HG03439 (cell line): ENCODE measurements around the gene OASL.

Source experiments
- ATAC-seq: cut with Tn5 transposase; IDR thresholded peaks from one replicate; pipeline ENCODE4 v1.9.1; 2021; ENCODE audit warnings: mild to moderate bottlenecking, moderate library complexity; ENCODE audit not compliant: unreplicated experiment

The OASL gene

DNA sequence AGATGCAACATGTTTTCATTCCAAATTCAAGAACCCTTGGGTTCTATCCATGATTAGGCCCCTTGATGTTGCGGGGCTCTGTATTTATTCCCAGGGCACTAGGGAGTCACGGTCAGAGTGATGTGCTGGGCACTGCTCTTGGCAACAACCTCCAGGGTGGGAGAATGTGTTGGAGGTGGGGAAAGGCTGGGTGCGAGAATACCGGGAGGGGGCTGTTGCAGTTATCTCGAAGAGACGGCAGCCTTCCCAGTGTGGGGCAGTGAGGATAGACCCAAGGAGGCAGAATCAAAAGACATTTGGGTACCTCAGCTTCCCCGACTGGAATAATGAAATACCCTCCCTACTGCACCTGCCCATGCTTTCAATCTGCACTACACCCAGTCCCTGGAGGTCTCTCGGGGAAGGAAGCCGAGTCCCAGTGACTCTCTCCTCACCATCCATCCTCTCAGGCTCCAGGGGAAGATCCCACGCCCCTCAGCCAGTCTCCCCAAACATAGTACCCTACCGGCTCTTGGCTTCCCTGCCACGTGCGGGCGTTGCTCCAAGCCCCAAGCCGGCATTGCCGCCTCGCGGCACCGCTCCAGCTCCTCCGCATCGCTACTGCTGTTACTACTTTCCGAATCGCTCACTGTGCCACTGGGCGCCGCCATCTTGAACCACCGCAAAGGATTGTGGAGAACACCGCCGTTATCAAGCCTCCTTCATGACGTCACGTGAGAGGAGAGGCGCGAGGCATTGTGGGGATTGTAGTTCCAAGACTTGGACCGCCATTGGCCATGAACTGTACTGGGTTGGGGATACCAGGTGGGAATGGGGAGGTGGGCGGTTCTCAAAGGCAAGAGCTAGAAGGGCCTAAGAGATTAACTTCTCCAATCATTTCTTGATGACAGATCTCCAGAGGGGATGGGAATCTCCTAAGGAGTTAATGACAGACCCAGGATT is 22.9 kb downstream of the OASL start, which contains the start of gene C12orf43:
C12orf43 (minus strand) TSS at position 663 of the 942 bp plus-strand sequence; CDS start at position 650, 13 bp downstream.
- peak; percentile 97 for ATAC-seq

DNA sequence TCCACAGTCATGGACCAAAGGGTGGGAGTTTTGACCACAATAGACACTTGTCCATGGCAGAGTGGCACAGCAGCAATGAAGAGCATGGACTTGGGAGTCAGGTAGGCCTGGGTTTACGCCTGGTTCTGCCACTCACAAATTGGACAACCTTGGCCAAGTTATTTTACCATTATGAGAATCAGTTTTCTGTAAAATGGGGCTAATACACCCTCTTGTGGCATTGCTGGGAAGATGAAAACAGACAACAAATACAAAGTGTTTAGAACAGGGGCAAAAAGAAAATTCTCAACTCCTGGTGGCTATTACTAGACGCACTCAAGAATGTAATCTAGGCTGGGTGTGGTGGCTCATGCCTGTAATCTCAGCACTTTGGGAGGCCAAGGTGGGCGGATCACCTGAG is 25.3 kb downstream of the OASL start:
- no peak for ATAC-seq

DNA sequence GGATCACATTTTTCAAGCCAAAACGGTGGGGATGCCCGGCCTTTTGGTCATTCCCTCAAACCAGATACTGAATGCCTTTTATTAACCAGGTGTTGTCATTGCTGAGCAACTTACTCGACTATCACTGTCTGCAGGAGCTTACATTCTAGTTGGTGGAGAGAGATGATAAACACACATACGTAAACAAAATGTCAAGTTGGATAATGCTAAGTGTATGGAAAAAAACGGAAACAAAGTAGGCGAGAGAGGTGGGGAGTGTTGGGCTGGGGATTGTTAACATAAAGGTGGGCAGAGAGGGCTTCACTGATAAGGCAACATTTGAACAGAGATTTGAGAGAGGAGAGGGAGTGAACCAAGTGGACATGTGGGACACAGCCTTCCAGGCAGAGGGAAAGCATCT is 27.2 kb downstream of the OASL start:
- no peak for ATAC-seq

DNA sequence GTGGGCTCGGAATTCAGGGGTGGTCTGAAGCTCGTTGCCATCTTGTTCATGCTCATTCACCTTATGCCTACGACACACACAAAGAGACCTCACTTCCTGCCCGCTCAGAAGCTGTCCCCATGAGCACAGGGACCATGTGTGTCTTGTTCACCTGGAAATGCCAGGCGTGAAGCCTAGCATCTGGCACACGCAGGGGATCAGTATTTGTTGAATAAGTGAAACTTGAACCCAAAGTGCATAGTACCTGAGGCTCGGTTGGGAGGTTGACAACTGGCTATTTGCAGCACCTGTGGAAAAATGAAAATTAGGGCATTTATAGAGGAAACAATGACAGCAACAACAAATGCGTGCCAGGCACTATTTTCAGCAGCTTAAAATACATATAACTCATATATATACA is 28.2 kb downstream of the OASL start:
- no peak for ATAC-seq

DNA sequence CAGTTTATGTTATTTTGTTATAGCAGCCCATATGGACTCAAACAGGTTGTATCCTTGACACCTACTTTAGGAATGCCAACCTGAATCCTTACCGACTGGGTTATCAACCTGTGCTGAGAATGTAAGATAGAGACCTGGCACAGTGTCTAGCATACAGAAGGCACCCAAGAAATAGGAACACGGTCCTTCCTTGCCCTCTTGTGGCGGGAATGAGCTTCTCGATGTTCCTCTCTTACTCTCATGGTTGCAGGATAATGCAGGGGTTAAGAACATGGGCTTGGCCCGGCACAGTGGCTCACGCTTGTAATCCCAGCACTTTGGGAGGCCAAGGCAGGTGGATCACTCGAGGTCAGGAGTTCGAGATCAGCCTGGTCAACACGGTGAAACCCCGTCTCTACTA is 29.3 kb downstream of the OASL start:
- ATAC-seq: no peak

DNA sequence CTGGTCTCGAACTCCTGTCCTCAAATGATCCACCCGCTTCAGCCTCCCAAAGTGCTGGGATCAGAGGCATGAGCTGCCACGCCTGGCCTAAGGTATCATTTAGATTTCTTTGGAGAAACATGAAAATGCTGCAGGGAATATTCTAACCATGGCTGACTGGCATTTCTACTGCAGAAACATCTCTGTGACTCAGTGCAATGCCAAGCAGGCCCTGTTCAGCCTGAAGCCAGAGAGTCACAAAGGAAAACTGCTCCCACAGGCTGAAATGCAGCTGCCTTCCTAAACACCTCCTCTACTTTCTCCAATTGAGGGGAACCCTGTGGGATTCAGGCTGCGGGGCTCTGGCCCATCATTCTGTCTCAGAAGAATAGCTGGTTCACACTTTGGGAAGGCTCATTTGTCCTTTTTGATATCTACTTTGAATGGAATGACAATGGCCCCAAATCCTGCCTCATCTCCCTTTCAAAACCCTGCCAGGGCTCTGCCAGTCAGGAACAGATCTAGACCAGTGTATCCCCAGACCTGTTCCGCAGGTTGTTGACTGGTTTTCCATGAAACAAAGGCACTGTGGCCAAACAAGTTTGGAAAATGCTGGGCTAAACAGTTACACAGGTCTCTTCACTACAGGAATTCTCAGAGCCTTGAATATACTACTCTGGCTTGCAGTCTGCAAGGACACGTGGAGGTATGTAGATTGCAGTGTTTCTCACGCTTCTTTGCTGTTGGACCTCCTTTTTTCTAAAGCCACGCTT is 30.5 kb downstream of the OASL start:
- no peak for ATAC-seq

DNA sequence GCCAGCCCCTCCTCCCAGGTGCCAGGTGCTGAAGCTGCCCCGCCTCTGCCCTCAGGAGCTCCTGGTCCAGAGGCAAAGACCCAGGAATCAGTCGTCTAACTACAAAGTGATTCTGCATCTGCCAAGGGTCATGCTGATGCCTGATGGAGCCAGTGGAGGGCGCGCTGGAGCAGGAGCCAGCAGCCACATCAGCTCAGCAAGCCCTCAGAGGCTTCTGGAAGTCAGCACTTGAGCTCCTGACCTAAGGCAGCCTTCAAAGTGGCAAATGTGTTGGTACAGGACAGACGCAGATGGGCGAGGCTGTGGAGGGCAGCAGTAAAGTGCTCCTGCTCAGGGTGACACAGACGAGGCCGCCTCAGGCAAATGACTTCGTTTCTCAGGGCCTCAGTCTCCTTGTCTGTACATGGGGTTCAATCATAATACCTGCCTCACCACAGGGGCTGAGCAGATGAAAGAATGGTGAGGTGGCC is 33.7 kb downstream of the OASL start:
- no peak for ATAC-seq

DNA sequence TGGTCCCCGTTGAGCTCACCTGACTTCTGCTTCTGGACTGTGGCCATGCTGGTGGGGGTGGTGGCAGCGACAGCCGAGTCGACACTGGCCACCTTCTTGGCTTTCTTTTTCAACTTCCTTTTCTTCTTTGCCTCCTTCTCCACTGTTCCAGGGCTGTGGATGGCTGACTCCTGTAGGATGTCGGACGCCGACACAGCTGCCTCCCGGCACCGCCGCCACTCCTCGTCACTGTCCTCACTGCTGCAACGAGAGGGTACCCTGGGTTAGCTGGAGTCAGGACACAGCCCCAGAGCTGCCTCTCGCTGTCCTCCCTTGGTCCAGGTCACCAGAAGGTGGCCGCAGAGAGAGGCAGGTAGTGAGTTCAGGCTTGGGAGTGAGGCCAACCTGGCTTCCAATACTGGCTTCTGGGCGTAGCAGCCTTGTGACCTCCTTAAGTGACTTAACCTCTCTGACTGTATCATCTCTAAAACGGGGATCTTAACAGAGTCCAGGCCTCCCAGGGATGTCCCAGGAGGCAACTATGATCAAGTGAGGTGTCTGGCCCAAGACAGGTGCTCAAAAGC is 34.7 kb downstream of the OASL start:
- ATAC-seq: no peak

DNA sequence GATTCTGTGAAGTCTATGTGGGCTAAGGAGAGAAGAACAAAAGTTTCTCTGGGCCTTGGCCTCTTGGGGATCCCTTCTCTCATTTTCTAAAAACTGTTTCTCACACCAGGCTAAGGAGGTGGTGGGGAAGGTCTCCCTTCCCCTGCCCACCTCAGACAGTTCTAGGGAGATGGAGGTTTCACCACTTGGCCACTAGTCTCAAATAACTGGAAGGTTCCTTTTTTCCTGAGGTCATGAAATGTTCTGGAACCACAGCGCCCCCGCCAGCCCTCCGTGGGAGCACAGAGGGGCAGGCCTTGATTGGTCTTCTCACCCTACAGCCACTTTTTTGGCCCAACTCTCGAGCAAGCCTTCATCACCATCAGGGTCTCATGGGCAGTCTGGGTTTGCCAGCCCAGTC is 35.4 kb downstream of the OASL start:
- no peak for ATAC-seq

DNA sequence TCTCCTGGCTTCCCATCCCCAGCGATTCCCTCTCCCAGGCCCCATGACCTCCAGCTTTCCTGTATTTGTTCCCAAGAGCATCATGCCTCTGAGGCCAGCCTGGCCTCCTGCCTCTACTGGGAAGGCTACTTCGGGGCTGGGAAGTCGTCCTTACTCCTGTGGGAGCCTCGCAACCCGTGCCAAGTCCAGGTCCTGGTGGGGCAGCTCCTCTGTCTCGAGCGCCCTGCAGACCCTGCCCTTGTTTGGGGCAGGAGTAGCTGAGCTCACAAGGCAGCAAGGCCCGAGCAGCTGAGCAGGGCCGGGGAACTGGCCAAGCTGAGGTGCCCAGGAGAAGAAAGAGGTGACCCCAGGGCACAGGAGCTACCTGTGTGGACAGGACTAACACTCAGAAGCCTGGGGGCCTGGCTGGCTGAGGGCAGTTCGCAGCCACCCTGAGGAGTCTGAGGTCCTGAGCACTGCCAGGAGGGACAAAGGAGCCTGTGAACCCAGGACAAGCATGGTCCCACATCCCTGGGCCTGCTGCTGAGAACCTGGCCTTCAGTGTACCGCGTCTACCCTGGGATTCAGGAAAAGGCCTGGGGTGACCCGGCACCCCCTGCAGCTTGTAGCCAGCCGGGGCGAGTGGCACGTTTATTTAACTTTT is 37.1 kb downstream of the OASL start:
- ATAC-seq: no peak

DNA sequence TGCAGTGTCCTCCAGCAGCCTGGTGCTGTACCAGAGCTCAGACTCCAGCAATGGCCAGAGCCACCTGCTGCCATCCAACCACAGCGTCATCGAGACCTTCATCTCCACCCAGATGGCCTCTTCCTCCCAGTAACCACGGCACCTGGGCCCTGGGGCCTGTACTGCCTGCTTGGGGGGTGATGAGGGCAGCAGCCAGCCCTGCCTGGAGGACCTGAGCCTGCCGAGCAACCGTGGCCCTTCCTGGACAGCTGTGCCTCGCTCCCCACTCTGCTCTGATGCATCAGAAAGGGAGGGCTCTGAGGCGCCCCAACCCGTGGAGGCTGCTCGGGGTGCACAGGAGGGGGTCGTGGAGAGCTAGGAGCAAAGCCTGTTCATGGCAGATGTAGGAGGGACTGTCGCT is 38.0 kb downstream of the OASL start:
- no peak for ATAC-seq

DNA sequence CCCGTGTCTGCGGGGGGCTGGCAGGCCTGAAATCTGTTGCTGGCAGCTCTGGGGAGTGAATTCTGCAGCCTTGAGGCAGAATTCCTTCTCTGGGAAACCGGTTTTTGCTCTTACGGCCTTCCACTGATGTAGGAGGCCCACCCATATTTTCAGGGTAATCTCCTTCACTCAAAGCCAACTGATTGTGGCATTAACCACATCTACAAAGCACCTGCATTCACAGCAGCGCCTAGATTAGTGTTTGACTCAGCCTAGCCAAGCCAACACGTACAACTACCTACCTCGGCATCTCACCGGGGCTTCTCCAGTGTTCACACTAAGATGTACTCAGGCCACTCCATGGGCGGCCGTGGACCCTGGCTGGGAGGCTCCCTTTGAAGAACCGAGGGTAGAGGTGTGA is 38.5 kb downstream of the OASL start:
- no peak for ATAC-seq

DNA sequence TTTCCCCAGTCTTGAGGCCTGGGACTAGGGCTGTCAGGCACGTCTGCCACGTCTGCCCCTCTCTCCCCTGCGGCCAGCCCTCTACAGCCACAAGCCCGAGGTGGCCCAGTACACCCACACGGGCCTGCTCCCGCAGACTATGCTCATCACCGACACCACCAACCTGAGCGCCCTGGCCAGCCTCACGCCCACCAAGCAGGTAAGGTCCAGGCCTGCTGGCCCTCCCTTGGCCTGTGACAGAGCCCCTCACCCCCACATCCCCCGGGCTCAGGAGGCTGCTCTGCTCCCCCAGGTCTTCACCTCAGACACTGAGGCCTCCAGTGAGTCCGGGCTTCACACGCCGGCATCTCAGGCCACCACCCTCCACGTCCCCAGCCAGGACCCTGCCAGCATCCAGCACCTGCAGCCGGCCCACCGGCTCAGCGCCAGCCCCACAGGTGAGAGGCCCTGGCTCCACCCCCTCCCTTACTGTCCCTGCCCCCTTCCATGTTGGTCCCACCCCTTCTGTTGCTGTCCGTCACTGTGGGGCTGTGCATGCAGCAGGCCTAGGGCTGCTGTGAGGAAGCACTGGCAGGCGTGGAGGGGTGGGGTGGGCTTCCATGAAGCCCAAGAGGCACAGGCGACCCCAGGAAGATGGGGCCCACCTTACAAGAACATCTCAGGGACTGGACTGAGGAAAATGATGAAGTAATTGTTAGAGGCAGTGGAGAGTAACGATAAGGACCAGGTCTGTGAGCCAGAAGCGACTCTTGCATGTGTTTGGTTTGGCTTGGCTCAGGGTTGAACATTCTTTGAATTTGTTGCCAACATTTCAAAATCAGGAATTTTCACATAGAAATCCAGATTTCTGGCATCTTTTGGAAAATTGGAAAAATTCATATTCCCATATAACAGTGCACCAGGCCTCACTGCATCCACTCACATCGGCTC is 39.6 kb downstream of the OASL start:
- ATAC-seq: no peak

DNA sequence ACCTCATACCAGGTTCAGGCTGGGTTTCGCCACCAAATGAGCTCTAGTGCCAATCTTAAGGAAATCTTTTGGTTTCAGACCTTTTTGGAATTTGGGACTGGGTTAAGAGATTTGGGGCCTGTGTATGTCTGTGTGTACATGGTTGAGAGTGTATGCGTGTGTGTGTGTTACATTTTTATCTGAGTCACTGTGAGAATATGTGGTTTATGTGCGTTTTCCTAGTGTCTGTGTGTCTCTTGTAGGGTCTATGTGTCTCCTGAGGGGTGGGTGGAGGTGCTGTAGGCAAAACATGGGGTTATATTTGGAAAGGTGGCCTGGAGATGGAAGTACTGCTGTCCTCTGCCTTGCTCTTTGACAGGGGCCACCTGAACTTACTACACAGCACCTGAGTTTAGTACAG is 40.6 kb downstream of the OASL start:
- no peak for ATAC-seq

DNA sequence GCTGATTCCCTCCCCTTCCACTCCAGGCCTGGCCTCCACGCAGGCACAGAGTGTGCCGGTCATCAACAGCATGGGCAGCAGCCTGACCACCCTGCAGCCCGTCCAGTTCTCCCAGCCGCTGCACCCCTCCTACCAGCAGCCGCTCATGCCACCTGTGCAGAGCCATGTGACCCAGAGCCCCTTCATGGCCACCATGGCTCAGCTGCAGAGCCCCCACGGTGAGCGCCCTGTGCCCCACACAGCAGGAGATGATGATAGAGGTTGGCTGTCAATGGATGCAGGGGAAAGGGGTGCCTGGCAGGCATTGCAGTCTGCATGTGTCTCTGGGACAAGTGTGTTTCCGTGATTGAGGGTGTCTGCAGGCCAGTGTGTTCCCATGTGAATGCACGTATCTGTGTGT is 41.6 kb downstream of the OASL start:
- ATAC-seq: no peak

DNA sequence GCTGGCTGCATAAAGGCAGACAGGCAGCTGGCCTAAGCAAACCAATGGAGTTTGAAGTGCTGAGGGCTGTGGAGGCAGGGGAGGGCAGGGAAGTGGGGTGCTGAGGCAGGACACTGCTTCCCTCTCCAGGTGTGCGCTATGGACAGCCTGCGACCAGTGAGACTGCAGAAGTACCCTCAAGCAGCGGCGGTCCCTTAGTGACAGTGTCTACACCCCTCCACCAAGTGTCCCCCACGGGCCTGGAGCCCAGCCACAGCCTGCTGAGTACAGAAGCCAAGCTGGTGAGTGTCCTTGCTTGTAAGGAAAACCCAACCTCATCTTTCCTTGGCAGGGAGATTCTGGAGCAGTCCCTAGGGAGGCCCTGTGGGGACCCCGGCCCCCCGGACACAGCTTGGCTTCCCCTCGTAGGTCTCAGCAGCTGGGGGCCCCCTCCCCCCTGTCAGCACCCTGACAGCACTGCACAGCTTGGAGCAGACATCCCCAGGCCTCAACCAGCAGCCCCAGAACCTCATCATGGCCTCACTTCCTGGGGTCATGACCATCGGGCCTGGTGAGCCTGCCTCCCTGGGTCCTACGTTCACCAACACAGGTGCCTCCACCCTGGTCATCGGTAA is 42.8 kb downstream of the OASL start:
- ATAC-seq: no peak

DNA sequence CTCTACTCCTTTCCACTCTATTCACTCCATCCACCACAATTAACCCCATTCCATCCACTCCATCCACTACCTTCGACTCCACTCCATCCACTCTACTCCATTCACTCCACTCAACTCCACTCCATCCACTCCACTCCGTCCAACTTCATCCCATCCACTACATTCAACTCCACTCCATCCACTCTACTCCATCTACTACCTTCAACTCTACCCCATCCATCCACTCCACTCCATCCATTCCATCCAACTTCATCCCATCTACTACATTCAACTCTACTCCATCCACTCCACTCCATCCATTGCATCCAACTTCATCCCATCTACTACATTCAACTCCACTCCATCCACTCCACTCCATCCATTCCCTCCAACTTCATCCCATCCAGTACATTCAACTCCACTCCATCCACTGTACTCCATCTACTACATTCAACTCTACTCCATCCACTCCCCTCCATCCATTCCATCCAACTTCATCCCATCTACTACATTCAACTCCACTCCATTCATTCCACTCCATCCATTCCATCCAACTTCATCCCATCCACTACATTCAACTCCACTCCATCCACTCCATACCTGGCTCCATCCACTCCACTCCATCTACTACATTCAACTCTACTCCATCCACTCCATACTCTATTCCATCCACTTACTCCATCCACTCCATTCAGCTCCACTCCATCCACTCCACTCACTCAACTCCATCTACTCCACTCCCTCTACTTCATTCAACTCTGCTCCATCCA is 44.3 kb downstream of the OASL start:
- no peak for ATAC-seq

DNA sequence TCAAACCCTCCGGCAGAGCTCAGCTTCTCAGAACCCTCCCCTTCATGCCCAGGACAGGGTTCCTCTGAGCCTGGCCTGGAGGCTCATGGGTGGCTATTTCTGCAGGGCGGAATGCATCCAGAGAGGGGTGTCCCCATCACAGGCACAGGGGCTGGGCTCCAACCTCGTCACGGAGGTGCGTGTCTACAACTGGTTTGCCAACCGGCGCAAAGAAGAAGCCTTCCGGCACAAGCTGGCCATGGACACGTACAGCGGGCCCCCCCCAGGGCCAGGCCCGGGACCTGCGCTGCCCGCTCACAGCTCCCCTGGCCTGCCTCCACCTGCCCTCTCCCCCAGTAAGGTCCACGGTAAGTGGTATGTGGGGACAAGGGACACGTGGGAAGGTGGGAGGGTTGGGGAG is 45.0 kb downstream of the OASL start:
- ATAC-seq: no peak

DNA sequence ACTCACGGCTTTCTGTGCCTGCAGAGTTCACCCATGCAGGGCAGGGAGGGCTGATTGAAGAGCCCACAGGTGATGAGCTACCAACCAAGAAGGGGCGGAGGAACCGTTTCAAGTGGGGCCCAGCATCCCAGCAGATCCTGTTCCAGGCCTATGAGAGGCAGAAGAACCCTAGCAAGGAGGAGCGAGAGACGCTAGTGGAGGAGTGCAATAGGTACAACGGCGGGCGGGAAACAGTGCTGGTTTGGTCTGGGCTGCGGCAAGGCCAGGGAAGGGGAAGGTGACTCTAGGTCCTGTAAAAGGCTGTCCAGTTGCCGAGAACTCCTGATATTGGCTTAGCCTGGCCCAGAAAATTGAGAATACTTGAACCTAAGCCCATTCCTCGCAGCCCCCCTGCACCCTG is 45.5 kb downstream of the OASL start:
- no peak for ATAC-seq
